SHP77 treated with DMSO at 0.1 percent for 48 hours (cell line): Measurements from ENCODE around the gene NUDT14.

Experiments
- DNase-seq: peaks from one replicate; lab custom pipeline; 2025; lab: John Stamatoyannopoulos, UW

Gene NUDT14

GRCh38 chr14:105198588-105198987 lies 17.5 kb upstream of the NUDT14 start:
- DNase-seq: no peak

GRCh38 chr14:105197211-105197641 lies 16.1 kb upstream of the NUDT14 start:
- DNase-seq: no peak

GRCh38 chr14:105196265-105196960 lies 15.3 kb upstream of the NUDT14 start:
- DNase-seq: no peak

- no peak for DNase-seq
These were observed 14.6 kb upstream of the NUDT14 start for GRCh38 chr14:105195522-105196264.

GRCh38 chr14:105195051-105195450 lies 13.9 kb upstream of the NUDT14 start:
- no peak for DNase-seq

GRCh38 chr14:105193916-105194782 lies 13.0 kb upstream of the NUDT14 start:
- DNase-seq: peak; percentile 78

GRCh38 chr14:105192866-105193731 lies 12.0 kb upstream of the NUDT14 start:
- no peak for DNase-seq

- DNase-seq: peak; percentile 63
These were observed 6.9 kb upstream of the NUDT14 start for GRCh38 chr14:105187935-105188524.

GRCh38 chr14:105187116-105187515 lies 6.0 kb upstream of the NUDT14 start:
- DNase-seq: no peak

- no peak for DNase-seq
These were observed 4.9 kb upstream of the NUDT14 start for GRCh38 chr14:105185973-105186372.

GRCh38 chr14:105185001-105185400 lies 3.9 kb upstream of the NUDT14 start:
- DNase-seq: no peak

- DNase-seq: no peak
These were observed 3.3 kb upstream of the NUDT14 start for GRCh38 chr14:105184461-105184860.

GRCh38 chr14:105182296-105183020 lies 1.3 kb upstream of the NUDT14 start:
- no peak for DNase-seq

- no peak for DNase-seq
These were observed 610 bp upstream of the NUDT14 start for GRCh38 chr14:105181549-105182295.

GRCh38 chr14:105179191-105179590 lies 1.9 kb downstream of the NUDT14 start:
- no peak for DNase-seq

- DNase-seq: no peak
These were observed 2.3 kb downstream of the NUDT14 start for GRCh38 chr14:105178868-105179140.

- no peak for DNase-seq
These were observed 2.8 kb downstream of the NUDT14 start for GRCh38 chr14:105178069-105178867.

- DNase-seq: peak; percentile 38
These were observed 4.0 kb downstream of the NUDT14 start for GRCh38 chr14:105177082-105177481.

GRCh38 chr14:105176513-105176912 lies 4.6 kb downstream of the NUDT14 start:
- no peak for DNase-seq
